Activated CD4-positive, alpha-beta T cell treated with anti-CD3 and anti-CD28 coated beads, Interleukin-2, amount 50 U/mL, for 4 hours (primary cell): ENCODE data around the gene UNK.
A peak's percentile ranks its signal among the peaks of the same experiment; 100 is the strongest.

ENCODE experiments used
- DNase-seq, 2 experiments: peaks; one replicate each; pipeline ENCODE4 v3.0.0-alpha.2; 2020

The UNK gene

DNA sequence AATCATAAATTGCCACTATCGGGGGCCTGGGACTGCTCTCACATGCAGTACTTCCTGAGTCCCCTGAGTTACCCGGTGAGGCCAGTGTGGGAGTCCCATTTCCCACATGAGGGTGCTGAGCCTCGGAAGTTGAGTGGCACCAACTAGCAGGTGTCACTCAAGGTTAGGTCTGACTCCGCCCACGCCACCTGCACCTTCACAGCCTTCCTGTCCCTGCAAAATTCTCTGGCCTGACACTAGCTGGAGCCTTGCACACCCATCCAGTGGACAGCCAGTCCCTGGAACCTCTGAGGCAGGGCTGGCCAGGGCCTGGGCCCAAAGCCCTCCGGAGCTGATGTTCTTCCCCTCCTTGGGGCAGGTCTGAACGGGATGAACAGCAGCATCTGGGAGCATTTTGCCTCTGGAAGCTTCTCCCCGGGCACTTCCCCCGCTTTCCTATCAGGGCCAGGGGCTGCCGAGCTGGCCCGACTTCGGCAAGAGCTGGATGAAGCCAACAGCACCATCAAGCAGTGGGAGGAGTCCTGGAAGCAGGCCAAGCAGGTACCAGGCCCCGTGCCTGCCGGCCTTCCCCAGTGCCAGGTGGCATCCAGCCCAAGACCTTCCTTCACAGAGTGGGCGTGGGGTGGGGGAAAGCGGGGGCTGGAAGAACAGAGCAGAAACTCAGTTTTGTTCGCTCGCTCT lies 37.7 kb downstream of the UNK start:
- DNase-seq: peak in 1 of 2 experiments; percentile 30

GRCh38 chr17:75822800-75823166 lies 38.2 kb downstream of the UNK start:
- no peak for DNase-seq

DNA sequence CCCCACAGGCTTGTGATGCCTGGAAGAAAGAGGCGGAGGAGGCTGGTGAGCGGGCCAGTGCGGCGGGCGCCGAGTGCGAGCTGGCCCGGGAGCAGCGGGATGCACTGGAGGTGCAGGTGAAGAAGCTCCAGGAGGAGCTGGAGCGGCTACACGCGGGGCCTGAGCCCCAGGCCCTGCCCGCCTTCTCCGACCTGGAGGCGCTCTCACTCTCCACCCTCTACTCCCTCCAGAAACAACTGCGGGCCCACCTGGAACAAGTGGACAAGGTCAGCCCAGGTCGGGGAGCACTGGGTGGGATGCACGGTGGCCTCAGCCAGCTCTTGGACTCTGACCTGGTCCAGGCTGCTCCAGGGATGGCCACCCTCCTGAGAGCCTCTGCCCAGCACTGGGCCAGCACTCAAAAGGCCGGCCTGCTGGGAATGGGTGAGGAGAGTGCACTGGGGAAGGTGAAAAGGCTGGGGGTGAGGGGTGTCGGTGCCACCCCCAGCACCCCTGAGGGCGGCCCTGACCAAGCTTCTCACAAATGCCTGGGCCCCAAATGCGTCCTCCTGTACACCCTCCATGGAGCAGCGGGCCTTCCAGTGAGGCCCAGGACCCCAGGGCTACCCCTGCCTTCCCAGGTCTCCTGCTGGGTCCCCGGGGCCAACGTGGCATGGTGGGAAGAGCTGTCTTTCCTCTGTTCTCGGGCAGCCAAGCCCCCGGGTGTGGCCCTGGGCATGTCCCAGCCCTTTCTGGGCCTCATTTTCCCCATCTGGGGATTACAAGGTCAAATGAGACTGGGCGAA lies 38.8 kb downstream of the UNK start:
- no peak for DNase-seq

GRCh38 chr17:75824050-75824552 lies 39.5 kb downstream of the UNK start:
- DNase-seq: no peak

GRCh38 chr17:75824666-75825065 lies 40.1 kb downstream of the UNK start:
- no peak for DNase-seq

DNA sequence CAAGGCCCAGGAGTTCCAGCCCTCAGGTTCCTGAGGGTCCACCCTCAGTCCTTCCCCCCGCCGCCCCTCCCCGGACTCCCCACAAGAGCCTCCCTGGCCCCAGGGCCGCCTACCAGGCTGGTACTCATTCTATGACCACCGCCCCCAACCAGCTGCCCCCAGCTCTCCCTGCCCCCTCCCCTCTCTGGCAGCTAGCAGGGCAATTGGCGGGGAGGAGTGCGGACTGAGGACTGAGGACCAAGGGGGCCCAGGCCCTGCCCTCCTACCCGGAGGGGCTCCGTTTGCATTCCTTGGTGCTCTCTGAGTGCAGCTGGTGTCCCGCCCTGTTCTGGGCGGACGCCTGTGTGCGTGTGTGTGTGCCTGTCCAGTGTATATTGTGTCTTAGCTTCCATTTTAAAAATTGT lies 40.5 kb downstream of the UNK start:
- DNase-seq: no peak

- DNase-seq: no peak
Measured at GRCh38 chr17:75825748-75826370, 41.3 kb downstream of the UNK start.

GRCh38 chr17:75826561-75827307 lies 42.1 kb downstream of the UNK start:
- DNase-seq: no peak

GRCh38 chr17:75827308-75828075 lies 42.9 kb downstream of the UNK start:
- peak; percentile 49 to 53 for DNase-seq

DNA sequence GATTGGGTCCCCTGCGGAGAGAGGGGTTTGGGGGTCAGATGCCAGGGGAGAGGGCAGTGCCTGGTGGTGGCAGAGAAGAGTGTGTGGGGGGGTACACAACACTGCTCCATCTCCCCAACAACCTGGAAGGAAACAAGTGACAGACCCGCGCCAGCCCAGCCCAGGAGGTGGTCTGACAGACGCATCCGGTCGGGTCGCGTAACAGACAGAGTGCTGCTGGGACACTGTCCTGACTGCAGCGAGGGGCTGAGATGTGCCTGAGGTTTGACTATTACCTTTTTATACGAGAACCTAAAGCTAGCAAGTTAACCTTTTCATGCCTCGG lies 43.4 kb downstream of the UNK start:
- no peak for DNase-seq

GRCh38 chr17:75828741-75829140 lies 44.1 kb downstream of the UNK start:
- no peak for DNase-seq

GRCh38 chr17:75829747-75830146 lies 45.1 kb downstream of the UNK start:
- no peak for DNase-seq

- DNase-seq: peak in 1 of 2 experiments; percentile 14
Measured at GRCh38 chr17:75830164-75831031, 45.8 kb downstream of the UNK start.

- no peak for DNase-seq
Measured at GRCh38 chr17:75831032-75831571, 46.5 kb downstream of the UNK start.

DNA sequence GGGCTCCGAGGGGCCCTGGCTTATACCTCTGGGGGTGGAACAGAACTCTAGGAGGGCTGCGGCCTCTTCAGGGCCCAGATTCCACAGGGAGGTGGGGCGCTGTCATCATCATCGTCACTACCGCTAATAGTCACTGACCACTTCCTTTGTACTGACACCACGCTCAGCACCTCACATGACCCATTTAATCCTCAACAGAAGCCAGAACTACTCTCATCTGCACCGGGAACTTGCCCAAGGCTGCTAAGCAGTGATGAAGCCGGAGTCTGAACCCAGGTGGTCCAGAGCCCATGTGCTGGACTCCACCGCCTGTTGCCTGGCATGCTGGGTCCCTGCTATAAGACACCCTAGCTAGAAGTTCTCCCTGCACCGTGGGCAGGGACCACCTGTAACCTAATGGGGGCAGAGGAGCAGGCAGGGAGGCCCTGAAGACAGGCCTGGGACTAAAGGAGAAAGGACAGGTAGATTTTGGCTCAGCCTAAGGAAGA lies 47.6 kb downstream of the UNK start:
- no peak for DNase-seq

- peak in 1 of 2 experiments; percentile 12 for DNase-seq
Measured at GRCh38 chr17:75832652-75833400, 48.2 kb downstream of the UNK start.

DNA sequence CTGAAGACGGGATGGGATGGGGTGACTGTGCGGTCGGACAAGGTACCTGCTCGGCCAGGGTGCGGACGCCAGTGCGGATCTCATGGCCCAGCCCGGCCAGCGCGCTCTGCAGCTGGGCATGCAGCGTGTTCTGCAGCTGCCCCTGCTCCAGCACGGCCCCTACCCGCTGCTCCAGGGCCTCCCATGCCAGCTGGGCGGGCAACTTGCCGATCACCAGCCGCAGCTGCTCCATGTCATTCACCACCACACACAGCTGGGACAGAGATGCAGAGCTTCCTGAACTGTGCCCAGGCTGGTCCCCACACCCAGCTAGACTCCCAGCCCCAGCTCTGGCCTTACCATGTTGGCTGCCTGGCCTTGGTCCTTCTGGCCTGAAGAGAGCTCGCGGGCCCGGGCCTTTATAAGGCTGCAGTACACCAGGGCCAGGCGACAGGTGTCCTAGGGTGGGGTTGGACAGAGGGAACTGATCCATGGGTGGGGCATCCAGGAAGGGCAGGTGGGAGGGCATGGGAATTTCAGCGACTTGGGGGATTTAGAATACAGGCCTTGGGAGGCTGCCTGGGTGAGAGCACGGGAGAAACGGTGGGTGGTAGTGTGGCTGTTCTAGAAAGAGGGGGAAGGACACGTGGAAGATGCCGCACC lies 49.8 kb downstream of the UNK start:
- DNase-seq: no peak

DNA sequence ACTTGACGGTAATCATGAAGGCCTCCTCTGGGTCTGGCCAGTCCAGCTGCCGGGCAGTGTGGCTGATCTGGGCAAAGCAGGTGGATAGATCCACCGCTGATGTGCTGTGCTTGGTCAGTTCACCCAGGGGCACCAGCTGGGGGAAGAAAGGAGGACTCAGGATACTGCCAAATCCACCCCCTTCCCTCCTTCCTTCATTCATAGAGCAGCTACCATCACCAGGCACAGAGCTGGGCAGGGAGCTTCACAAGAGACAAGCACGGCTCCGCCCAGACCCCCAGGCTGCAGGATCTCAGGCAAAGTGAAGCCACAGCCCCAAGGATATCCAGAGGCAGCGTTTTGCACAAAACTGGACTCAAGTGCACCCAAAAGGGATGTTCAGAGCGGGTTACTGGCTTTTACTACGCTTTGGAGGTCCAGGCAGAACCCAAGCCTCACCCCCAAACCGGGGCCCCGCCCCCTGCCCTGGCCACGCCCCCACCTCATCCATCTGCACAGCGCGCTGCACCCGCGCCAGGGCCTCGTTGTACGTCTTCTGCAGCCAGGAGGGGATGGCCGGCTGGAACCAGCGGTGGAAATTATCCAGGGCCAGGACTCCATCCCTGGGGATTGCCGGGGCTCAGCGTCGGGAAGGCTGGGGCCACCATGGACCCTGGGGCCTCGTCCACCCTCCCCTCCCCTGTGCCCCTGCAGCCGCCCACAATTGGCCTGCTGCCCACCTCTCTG lies 50.5 kb downstream of the UNK start:
- no peak for DNase-seq

- no peak for DNase-seq
Measured at GRCh38 chr17:75835654-75835987, 51.0 kb downstream of the UNK start.
